CD4-positive, CD25-positive, alpha-beta regulatory T cell (primary cell): ENCODE data around the gene NTN4. TPM values are rescaled to one million over a fixed set of nuclear protein-coding genes. Genes with fewer than 3 reads are reported as not detected.
"Not testable (repeated sequence)": the region's sequence is repeated elsewhere in the genome, so short reads cannot be mapped to it uniquely, and the experiment has no call there.

Experiments used
- ATAC-seq, 2 donors: fragments of 150-1000 bp; cut with Tn5 transposase; one replicate each; pipeline ENCODE4 v1.10.0; 2021; ENCODE audit warnings: low read depth in 2 of 2, moderate number of reproducible peaks in 2 of 2, moderate library complexity in 1 of 2
- DNase-seq, 3 donors: peaks; one replicate each; pipeline versions ENCODE4 v3.0.0 to v3.0.0-alpha.2; 2012 to 2022; ENCODE audit warnings: mixed read lengths in 1 of 3
- H3K27ac ChIP-seq: one replicate; pipeline ENCODE4 v1.7.0; 2013; ENCODE audit warnings: mild to moderate bottlenecking, low read length; ENCODE audit not compliant: insufficient read depth, poor library complexity, severe bottlenecking
- H3K27me3 ChIP-seq: one replicate; pipeline ENCODE4 v1.7.0; 2013; ENCODE audit warnings: low read length; ENCODE audit not compliant: control insufficient read depth, insufficient read depth
- H3K36me3 ChIP-seq: one replicate; pipeline ENCODE4 v1.7.0; 2013; ENCODE audit warnings: mild to moderate bottlenecking, low read length, moderate library complexity; ENCODE audit not compliant: control insufficient read depth, insufficient read depth
- H3K4me1 ChIP-seq: 2 replicates; pipeline ENCODE4 v1.7.0; 2013; ENCODE audit warnings: mild to moderate bottlenecking, low read length; ENCODE audit not compliant: insufficient read depth, control insufficient read depth, poor library complexity, severe bottlenecking
- H3K4me3 ChIP-seq: one replicate; pipeline ENCODE4 v1.7.0; 2013; ENCODE audit warnings: low read depth, mild to moderate bottlenecking, low read length, moderate library complexity
- H3K9me3 ChIP-seq, 2 experiments: 1 replicate in 1 of 2; 2 replicates in 1 of 2; pipeline ENCODE4 v1.7.0; 2013; ENCODE audit warnings: low read length in 2 of 2, mild to moderate bottlenecking in 1 of 2, moderate library complexity in 1 of 2; ENCODE audit not compliant: control insufficient read depth in 2 of 2
- H3K27ac Mint-ChIP-seq, 3 donors: one replicate each; pipeline ENCODE4 v1.8.0; 2020 to 2022; ENCODE audit warnings: mild to moderate bottlenecking in 3 of 3, mixed read lengths in 3 of 3, moderate library complexity in 2 of 3
- H3K27me3 Mint-ChIP-seq: one replicate; pipeline ENCODE4 v1.8.0; 2022; ENCODE audit warnings: mild to moderate bottlenecking, mixed read lengths
- H3K36me3 Mint-ChIP-seq: one replicate; pipeline ENCODE4 v1.8.0; 2020; ENCODE audit warnings: mixed read lengths
- H3K4me1 Mint-ChIP-seq, 4 donors: one replicate each; pipeline ENCODE4 v1.8.0; 2020 to 2022; ENCODE audit warnings: mixed read lengths in 4 of 4, mild to moderate bottlenecking in 1 of 4
- H3K4me3 Mint-ChIP-seq, 4 donors: one replicate each; pipeline ENCODE4 v1.8.0; 2020 to 2022; ENCODE audit warnings: mild to moderate bottlenecking in 4 of 4, mixed read lengths in 4 of 4, moderate library complexity in 3 of 4
- H3K9me3 Mint-ChIP-seq, 7 donors: one replicate each; pipeline ENCODE4 v1.8.0; 2020 to 2022; ENCODE audit warnings: mixed read lengths in 7 of 7, mild to moderate bottlenecking in 3 of 7, moderate library complexity in 2 of 7
- polyA plus RNA-seq, 4 donors: library from polyadenylated mRNA; unstranded; fragments of 300-500 nt; fragmentation: Illumina TruSeq; gene quantifications; one replicate each; pipeline ENCODE4 v1.2.3, GENCODE V29; 2021
- total RNA-seq: library from RNA; stranded (reverse); gene quantifications from one replicate; pipeline ENCODE4 v1.2.3, GENCODE V29; 2022

NTN4 gene
- total and polyA plus RNA-seq, 5 donors from 2014 or later: 0.16 TPM; not detected in 4

- Mint-ChIP-seq H3K4me1 (no peaks in the 10 kb centered on the region), H3K4me3 (no peak overlapping the region), H3K27me3 (peaks cover 5% of the 10 kb centered on the region), H3K9me3 (peaks cover 0 to 8% (median 1%) of the 10 kb centered on the region in 7 donors), H3K36me3 (no peaks in the 10 kb centered on the region), H3K27ac (no peak overlapping the region)
- Histone ChIP-seq H3K4me1 (no peaks in the 10 kb centered on the region), H3K9me3 (no peaks in the 10 kb centered on the region), H3K4me3 (no peak overlapping the region), H3K27ac (no peak overlapping the region), H3K36me3 (no peaks in the 10 kb centered on the region), H3K27me3 (no peaks in the 10 kb centered on the region)
- DNase-seq: no peak
- no peak for ATAC-seq
Measured at GRCh38 chr12:95678684-95679083, 111.9 kb downstream of the NTN4 start.

DNA sequence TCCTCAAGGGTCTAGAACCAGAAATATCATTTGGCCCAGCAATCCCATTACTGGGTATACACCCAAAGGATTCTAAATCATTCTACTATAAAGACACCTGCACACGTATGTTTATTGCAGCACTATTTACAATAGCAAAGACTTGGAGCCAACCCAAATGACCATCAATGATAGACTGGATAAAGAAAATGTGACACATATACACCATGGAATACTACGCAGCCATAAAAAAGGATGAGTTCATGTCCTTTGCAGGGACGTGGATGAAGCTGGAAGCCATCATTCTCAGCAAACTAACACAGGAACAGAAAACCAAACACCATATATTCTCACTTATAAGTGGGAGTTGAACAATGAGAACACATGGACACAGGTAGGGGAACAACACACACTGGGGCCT, 112.8 kb downstream of the NTN4 start:
- not testable (repeated sequence) for H3K4me1 Mint-ChIP-seq, H3K4me3 ChIP-seq, H3K27me3 ChIP-seq, H3K27ac ChIP-seq, H3K9me3 ChIP-seq, ATAC-seq, H3K27ac Mint-ChIP-seq, H3K27me3 Mint-ChIP-seq, H3K9me3 Mint-ChIP-seq, H3K36me3 ChIP-seq, H3K4me3 Mint-ChIP-seq, H3K4me1 ChIP-seq, DNase-seq, H3K36me3 Mint-ChIP-seq

- no peaks in the 10 kb centered on the region for H3K36me3 Mint-ChIP-seq
- no peak overlapping the region for H3K27ac Mint-ChIP-seq
- ATAC-seq: no peak
- H3K27ac ChIP-seq: no peak overlapping the region
- H3K9me3 ChIP-seq: no peaks in the 10 kb centered on the region
- H3K4me3 Mint-ChIP-seq: no peak overlapping the region
- H3K4me1 ChIP-seq: no peaks in the 10 kb centered on the region
- no peaks in the 10 kb centered on the region for H3K27me3 Mint-ChIP-seq
- H3K27me3 ChIP-seq: no peaks in the 10 kb centered on the region
- H3K36me3 ChIP-seq: no peaks in the 10 kb centered on the region
- DNase-seq: no peak
- no peak overlapping the region for H3K4me3 ChIP-seq
- H3K4me1 Mint-ChIP-seq: no peaks in the 10 kb centered on the region
- H3K9me3 Mint-ChIP-seq: peaks cover 0 to 6% (median 0%) of the 10 kb centered on the region in 7 donors
Measured at GRCh38 chr12:95674631-95675030, 115.9 kb downstream of the NTN4 start.

- H3K4me1 Mint-ChIP-seq: no peaks in the 10 kb centered on the region
- no peak overlapping the region for H3K4me3 Mint-ChIP-seq
- no peaks in the 10 kb centered on the region for H3K27me3 Mint-ChIP-seq
- no peaks in the 10 kb centered on the region for H3K27me3 ChIP-seq
- H3K36me3 Mint-ChIP-seq: no peaks in the 10 kb centered on the region
- H3K27ac Mint-ChIP-seq: no peak overlapping the region
- H3K4me1 ChIP-seq: no peaks in the 10 kb centered on the region
- H3K9me3 ChIP-seq: no peaks in the 10 kb centered on the region
- H3K27ac ChIP-seq: no peak overlapping the region
- DNase-seq (no peak), ATAC-seq (no peak)
- H3K9me3 Mint-ChIP-seq: peaks cover 0 to 3% (median 0%) of the 10 kb centered on the region in 7 donors
- no peak overlapping the region for H3K4me3 ChIP-seq
- no peaks in the 10 kb centered on the region for H3K36me3 ChIP-seq
Measured at GRCh38 chr12:95674163-95674562, 116.4 kb downstream of the NTN4 start.

DNA sequence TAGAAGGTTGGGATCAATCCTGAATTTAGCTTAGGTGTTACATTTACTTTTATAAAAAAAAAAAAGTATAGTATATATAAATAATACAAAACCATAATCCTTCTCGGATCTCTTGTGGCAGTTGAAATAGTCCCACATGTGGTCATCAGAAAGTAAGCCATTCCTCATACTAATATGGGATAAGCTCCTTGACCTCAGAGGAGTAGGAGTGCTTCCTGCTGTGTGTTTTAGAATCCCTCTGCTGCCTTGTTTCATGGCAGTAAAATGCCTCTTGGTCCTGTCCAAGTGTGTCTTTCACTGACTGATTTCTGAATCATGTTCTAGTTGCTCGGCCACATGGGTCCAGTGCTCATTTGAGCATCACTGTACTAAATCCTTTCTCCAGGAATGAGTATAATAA, 117.0 kb downstream of the NTN4 start:
- Histone ChIP-seq H3K27me3 (no peaks in the 10 kb centered on the region), H3K36me3 (no peaks in the 10 kb centered on the region), H3K27ac (no peak overlapping the region), H3K4me3 (no peak overlapping the region), H3K9me3 (no peaks in the 10 kb centered on the region), H3K4me1 (no peaks in the 10 kb centered on the region)
- Mint-ChIP-seq H3K9me3 (peaks cover 0 to 3% (median 0%) of the 10 kb centered on the region in 7 donors), H3K27ac (no peak overlapping the region), H3K27me3 (no peaks in the 10 kb centered on the region), H3K36me3 (no peaks in the 10 kb centered on the region), H3K4me1 (no peaks in the 10 kb centered on the region), H3K4me3 (no peak overlapping the region)
- ATAC-seq: no peak
- no peak for DNase-seq

GRCh38 chr12:95672166-95672565, 118.4 kb downstream of the NTN4 start:
- Histone ChIP-seq H3K36me3 (no peaks in the 10 kb centered on the region), H3K4me1 (no peaks in the 10 kb centered on the region), H3K9me3 (no peaks in the 10 kb centered on the region), H3K27ac (no peak overlapping the region), H3K4me3 (no peak overlapping the region), H3K27me3 (no peaks in the 10 kb centered on the region)
- no peaks in the 10 kb centered on the region for H3K36me3 Mint-ChIP-seq
- no peak for DNase-seq
- H3K27ac Mint-ChIP-seq: no peak overlapping the region
- H3K9me3 Mint-ChIP-seq: no peaks in the 10 kb centered on the region
- ATAC-seq: no peak
- no peak overlapping the region for H3K4me3 Mint-ChIP-seq
- H3K27me3 Mint-ChIP-seq: no peaks in the 10 kb centered on the region
- no peaks in the 10 kb centered on the region for H3K4me1 Mint-ChIP-seq

GRCh38 chr12:95671265-95671664, 119.3 kb downstream of the NTN4 start:
- H3K27me3 ChIP-seq: no peaks in the 10 kb centered on the region
- no peaks in the 10 kb centered on the region for H3K9me3 Mint-ChIP-seq

GRCh38 chr12:95663525-95663924, 127.0 kb downstream of the NTN4 start:
- Mint-ChIP-seq H3K27ac (no peak overlapping the region), H3K27me3 (peaks cover 11% of the 10 kb centered on the region), H3K9me3 (no peaks in the 10 kb centered on the region), H3K4me1 (no peaks in the 10 kb centered on the region), H3K4me3 (no peak overlapping the region), H3K36me3 (no peaks in the 10 kb centered on the region)
- no peaks in the 10 kb centered on the region for H3K4me1 ChIP-seq
- peaks cover 4% of the 10 kb centered on the region for H3K27me3 ChIP-seq
- no peaks in the 10 kb centered on the region for H3K9me3 ChIP-seq
- no peak for ATAC-seq
- no peaks in the 10 kb centered on the region for H3K36me3 ChIP-seq
- no peak overlapping the region for H3K4me3 ChIP-seq
- H3K27ac ChIP-seq: no peak overlapping the region
- no peak for DNase-seq

More at GRCh38 chr12:95671265-95671664, 119.3 kb downstream of the NTN4 start:
- H3K27ac ChIP-seq: no peak overlapping the region
- no peaks in the 10 kb centered on the region for H3K36me3 ChIP-seq
- no peaks in the 10 kb centered on the region for H3K27me3 Mint-ChIP-seq
- H3K9me3 ChIP-seq: no peaks in the 10 kb centered on the region
- no peak overlapping the region for H3K4me3 ChIP-seq
- H3K4me1 ChIP-seq: no peaks in the 10 kb centered on the region
- no peaks in the 10 kb centered on the region for H3K4me1 Mint-ChIP-seq
- H3K36me3 Mint-ChIP-seq: no peaks in the 10 kb centered on the region
- DNase-seq: no peak
- ATAC-seq: no peak
- no peak overlapping the region for H3K4me3 Mint-ChIP-seq
- H3K27ac Mint-ChIP-seq: no peak overlapping the region
